ENCODE results near the gene ACER2.

DNA sequence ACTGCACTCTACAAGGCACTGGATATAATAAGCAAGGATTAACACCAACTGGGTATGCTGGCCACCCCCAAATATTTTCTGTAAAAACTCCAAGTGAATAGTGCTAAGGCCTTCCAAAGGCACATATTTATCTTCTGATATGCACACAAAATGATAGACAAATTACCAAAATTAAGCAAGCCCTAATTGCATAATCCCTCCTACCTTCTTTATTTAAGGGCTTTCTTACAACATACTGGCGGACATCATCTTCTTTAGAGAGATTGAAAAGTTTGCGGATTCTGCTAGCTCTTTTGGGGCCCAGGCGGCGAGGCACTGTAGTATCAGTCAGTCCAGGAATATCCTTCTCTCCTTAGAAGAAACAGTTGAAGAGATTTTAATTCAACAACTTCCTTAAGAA is 30.6 kb upstream of the ACER2 start:
- no peak for TF ChIP-seq CTCF (conservative IDR thresholded peaks at IDR 0.05; ENCODE audit: low read depth, low read length)
- TF ChIP-seq EZH2 (IDR thresholded peaks at IDR 0.05; ENCODE audit: borderline replicate concordance, low read depth, low read length, poor library complexity, severe bottlenecking), result no peak

Measured in A673 (cell line).